ENCODE data around the gene CYP2B6. TPM values are rescaled to one million over a fixed set of nuclear protein-coding genes. Genes with fewer than 3 reads are reported as not detected.
"Not testable (repeated sequence)": the region's sequence is repeated elsewhere in the genome, so short reads cannot be mapped to it uniquely, and the experiment has no call there.

Gene CYP2B6
- total RNA-seq (2014; rRNA removed; shearing (Covaris generic); ENCODE audit: low replicate concordance), result not detected in 2 replicates

- in situ Hi-C loops (cut with HindIII; ENCODE audit: low pct_unique_long_range_greater_than_20kb, low sequenced_read_pairs), result no loop called here
- DNase-seq (ENCODE audit: low read depth), result no peak
Observed at GRCh38 chr19:40990972-40991381, at the start of gene CYP2B6. Gene CYP2B6 (plus strand): TSS chr19:40991282. CDS start chr19:40991306, 24 bp downstream.

- DNase-seq (ENCODE audit: low read depth), result no peak
- in situ Hi-C loops (cut with HindIII; ENCODE audit: low pct_unique_long_range_greater_than_20kb, low sequenced_read_pairs), result no loop called here
Observed at GRCh38 chr19:40941481-40942219, 49.4 kb upstream of the CYP2B6 start.

GRCh38 chr19:40945645-40946044 lies 45.4 kb upstream of the CYP2B6 start:
- no peak for DNase-seq (ENCODE audit: low read depth)
- in situ Hi-C loops (cut with HindIII; ENCODE audit: low pct_unique_long_range_greater_than_20kb, low sequenced_read_pairs), result no loop called here

GRCh38 chr19:40947114-40947513 lies 44.0 kb upstream of the CYP2B6 start:
- no peak for DNase-seq (ENCODE audit: low read depth)
- in situ Hi-C loops (cut with HindIII; ENCODE audit: low pct_unique_long_range_greater_than_20kb, low sequenced_read_pairs), result no loop called here

DNA sequence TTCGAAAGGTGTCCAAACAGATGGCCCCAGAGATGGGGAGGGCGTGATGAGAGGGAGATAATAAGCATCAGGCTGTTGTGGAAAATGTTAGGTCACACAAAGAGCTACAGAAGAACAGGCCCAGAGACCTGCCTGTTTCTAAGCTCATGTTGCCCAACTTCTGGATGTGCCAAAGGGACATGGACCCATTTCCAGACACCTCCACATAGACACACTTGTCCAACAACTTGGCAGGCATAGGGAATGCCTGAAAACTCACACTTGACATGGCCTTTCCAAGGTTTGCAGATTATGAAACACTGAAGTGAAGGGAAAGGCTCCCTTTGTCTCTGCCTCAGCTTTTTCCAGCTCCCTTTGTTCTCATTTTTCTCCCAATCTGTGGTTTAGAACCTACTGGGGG lies 43.5 kb upstream of the CYP2B6 start:
- no peak for DNase-seq (ENCODE audit: low read depth)
- in situ Hi-C loops (cut with HindIII; ENCODE audit: low pct_unique_long_range_greater_than_20kb, low sequenced_read_pairs), result no loop called here

DNA sequence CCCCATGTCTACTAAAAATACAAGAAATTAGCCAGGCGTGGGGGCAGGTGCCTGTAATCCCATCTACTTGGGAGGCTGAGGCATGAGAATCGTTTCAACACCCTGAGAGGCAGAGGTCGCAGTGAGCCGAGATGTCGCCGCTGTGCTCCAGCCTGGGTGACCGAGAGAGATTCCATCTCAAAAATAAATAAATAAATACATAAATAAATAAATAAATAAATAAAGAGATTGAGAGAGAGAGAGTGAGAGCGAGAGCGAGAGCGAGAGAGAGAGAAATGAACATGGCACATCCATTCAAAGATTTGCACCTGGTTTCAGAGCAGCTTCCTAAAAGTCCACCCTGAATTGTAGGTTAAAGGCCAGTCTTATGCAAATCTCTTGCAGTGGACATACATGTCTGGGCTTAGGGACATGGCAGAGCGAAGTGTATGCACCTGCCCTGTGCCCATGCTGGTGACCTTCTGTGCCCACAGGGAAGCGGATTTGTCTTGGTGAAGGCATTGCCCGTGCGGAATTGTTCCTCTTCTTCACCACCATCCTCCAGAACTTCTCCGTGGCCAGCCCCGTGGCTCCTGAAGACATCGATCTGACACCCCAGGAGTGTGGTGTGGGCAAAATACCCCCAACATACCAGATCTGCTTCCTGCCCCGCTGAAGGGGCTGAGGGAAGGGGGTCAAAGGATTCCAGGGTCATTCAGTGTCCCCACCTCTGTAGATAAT lies 42.3 kb upstream of the CYP2B6 start:
- in situ Hi-C loops (cut with HindIII; ENCODE audit: low pct_unique_long_range_greater_than_20kb, low sequenced_read_pairs), result no loop called here
- DNase-seq (ENCODE audit: low read depth), result no peak

GRCh38 chr19:40954573-40954972 lies 36.5 kb upstream of the CYP2B6 start:
- peak; percentile 55 for DNase-seq (ENCODE audit: low read depth)
- in situ Hi-C loops (cut with HindIII; ENCODE audit: low pct_unique_long_range_greater_than_20kb, low sequenced_read_pairs), result no loop called here

DNA sequence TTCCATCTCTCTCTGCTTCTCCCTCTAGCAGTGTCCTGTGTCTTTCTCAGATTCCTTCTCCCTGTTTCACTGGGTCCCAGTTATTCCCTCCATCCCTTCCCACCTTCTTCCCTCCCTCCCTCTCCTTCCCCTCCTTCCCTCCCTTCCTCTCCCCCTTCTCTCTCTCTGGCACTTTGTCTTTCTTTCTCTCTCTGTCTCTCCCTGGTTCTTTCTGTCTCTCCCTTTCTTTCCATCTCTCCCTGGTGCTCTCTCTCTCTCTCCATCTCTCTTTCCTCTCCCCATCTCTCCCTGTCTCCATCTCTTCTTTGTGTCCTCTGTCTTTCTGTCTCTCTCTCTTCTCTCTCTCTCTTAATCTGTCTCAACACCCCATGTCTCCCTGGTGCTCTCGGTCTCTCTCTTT lies 31.7 kb upstream of the CYP2B6 start:
- DNase-seq (ENCODE audit: low read depth), result no peak
- in situ Hi-C loops (cut with HindIII; ENCODE audit: low pct_unique_long_range_greater_than_20kb, low sequenced_read_pairs), result no loop called here

GRCh38 chr19:40960062-40960685 lies 30.9 kb upstream of the CYP2B6 start:
- DNase-seq (ENCODE audit: low read depth), result no peak
- in situ Hi-C loops (cut with HindIII; ENCODE audit: low pct_unique_long_range_greater_than_20kb, low sequenced_read_pairs), result no loop called here

- DNase-seq (ENCODE audit: low read depth), result no peak
- in situ Hi-C loops (cut with HindIII; ENCODE audit: low pct_unique_long_range_greater_than_20kb, low sequenced_read_pairs), result no loop called here
Observed at GRCh38 chr19:40960780-40961179, 30.3 kb upstream of the CYP2B6 start.

- peak; percentile 97 for DNase-seq (ENCODE audit: low read depth)
- in situ Hi-C loops (cut with HindIII; ENCODE audit: low pct_unique_long_range_greater_than_20kb, low sequenced_read_pairs), result no loop called here
Observed at GRCh38 chr19:40962460-40962961, 28.6 kb upstream of the CYP2B6 start.

DNA sequence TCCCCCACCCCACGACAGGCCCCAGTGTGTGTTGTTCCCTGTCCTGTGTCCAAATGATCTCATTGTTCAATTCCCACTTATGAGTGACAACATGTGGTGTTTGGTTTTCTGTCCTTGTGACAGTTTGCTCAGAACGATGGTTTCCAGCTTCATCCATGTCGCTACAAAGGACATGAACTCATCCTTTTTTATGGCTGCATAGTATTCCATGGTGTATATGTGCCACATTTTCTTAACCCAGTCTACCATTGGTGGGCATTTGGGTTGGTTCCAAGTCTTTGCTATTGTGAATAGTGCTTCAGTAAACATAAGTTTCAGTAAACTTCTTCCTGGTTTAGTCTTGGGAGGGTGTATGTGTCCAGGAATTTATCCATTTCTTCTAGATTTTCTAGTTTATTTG lies 26.7 kb upstream of the CYP2B6 start:
- in situ Hi-C loops (cut with HindIII; ENCODE audit: low pct_unique_long_range_greater_than_20kb, low sequenced_read_pairs); DNase-seq (ENCODE audit: low read depth): not testable (repeated sequence)

DNA sequence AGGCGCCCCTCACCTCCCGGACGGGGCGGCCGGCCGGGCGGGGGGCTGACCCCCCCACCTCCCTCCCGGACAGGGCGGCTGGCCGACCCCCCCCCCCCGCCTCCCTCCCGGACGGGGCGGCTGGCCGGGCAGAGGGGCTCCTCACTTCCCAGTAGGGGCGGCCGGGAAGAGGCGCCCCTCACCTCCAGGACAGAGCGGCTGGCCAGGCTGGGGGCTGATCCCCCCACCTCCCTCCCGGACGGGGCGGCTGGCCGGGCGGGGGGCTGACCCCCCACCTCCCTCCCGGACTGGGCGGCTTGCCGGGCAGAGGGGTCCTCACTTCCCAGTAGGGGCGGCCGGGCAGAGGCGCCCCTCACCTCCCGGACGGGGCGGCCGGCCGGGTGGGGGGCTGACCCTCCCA lies 25.7 kb upstream of the CYP2B6 start:
- in situ Hi-C loops (cut with HindIII; ENCODE audit: low pct_unique_long_range_greater_than_20kb, low sequenced_read_pairs); DNase-seq (ENCODE audit: low read depth): not testable (repeated sequence)

DNA sequence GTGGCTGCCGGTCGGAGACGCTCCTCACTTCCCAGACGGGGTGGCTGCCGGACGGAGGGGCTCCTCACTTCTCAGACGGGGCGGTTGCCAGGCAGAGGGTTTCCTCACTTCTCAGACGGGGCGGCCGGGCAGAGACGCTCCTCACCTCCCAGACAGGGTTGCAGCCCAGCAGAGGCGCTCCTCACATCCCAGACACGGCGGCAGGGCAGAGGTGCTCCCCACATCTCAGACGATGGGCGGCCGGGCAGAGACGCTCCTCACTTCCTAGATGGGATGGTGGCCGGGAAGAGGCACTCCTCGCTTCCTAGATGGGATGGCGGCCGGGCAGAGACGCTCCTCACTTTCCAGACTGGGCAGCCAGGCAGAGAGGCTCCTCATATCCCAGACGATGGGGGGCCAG lies 24.5 kb upstream of the CYP2B6 start:
- in situ Hi-C loops (cut with HindIII; ENCODE audit: low pct_unique_long_range_greater_than_20kb, low sequenced_read_pairs); DNase-seq (ENCODE audit: low read depth): not testable (repeated sequence)

- in situ Hi-C loops (cut with HindIII; ENCODE audit: low pct_unique_long_range_greater_than_20kb, low sequenced_read_pairs); DNase-seq (ENCODE audit: low read depth): not testable (repeated sequence)
Observed at GRCh38 chr19:40968065-40968464, 23.0 kb upstream of the CYP2B6 start.

DNA sequence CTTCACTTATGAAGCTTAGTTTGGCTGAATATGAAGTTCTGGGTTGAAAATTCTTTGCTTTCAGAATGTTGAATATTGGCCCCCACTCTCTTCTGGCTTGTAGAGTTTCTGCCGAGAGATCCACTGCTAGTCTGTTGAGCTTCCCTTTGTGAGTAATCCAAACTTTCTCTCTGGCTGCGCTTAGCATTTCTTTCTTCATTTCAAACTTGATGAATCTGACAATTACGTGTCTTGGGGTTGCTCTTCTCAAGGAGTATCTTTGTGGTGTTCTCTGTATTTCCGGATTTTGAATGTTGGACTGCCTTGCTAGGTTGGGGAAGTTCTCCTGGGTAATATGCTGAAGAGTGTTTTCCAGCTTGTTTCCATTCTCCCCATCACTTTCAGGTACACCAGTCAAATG lies 21.4 kb upstream of the CYP2B6 start:
- in situ Hi-C loops (cut with HindIII; ENCODE audit: low pct_unique_long_range_greater_than_20kb, low sequenced_read_pairs); DNase-seq (ENCODE audit: low read depth): not testable (repeated sequence)

GRCh38 chr19:40970396-40971345 lies 20.4 kb upstream of the CYP2B6 start:
- DNase-seq (ENCODE audit: low read depth); in situ Hi-C loops (cut with HindIII; ENCODE audit: low pct_unique_long_range_greater_than_20kb, low sequenced_read_pairs): not testable (repeated sequence)

- DNase-seq (ENCODE audit: low read depth), result no peak
- in situ Hi-C loops (cut with HindIII; ENCODE audit: low pct_unique_long_range_greater_than_20kb, low sequenced_read_pairs), result no loop called here
Observed at GRCh38 chr19:40974633-40975037, 16.4 kb upstream of the CYP2B6 start.

Data from Caki2 (cell line).